ENCODE measurements around the gene C3orf18. TPM values are rescaled to one million over a fixed set of nuclear protein-coding genes. Genes with fewer than 3 reads are reported as not detected.

C3orf18 gene
- total and polyA plus RNA-seq, 11 donors, result 25.4 to 56.8 (median 35.8) TPM

GRCh38 chr3:50524746-50525145 lies 42.8 kb downstream of the C3orf18 start:
- no peak overlapping the region for H3K27ac ChIP-seq
- H3K9me3 ChIP-seq, result no peaks in the 10 kb centered on the region
- ATAC-seq (no peak), DNase-seq (no peak)
- no peaks in the 10 kb centered on the region for H3K36me3 ChIP-seq
- intact Hi-C loops (cut with DNase I), result no loop called here
- no peaks in the 10 kb centered on the region for H3K4me1 ChIP-seq
- no peak overlapping the region for H3K4me3 ChIP-seq
- peaks cover 0 to 6% (median 0%) of the 10 kb centered on the region in 9 donors for H3K27me3 ChIP-seq
- TF ChIP-seq CTCF (IDR thresholded peaks at IDR 0.05), result no peak
- no peak for TF ChIP-seq POLR2A (IDR thresholded peaks at IDR 0.05)
- WGBS, 4 donors, result 77 to 97% (median 84%) methylated on average over 4 to 5 of the region's 5 CpGs

- H3K4me3 ChIP-seq, result no peak overlapping the region
- TF ChIP-seq CTCF (IDR thresholded peaks at IDR 0.05) (no peak), POLR2A (IDR thresholded peaks at IDR 0.05) (no peak)
- intact Hi-C loops (cut with DNase I), result no loop called here
- no peaks in the 10 kb centered on the region for H3K9me3 ChIP-seq
- WGBS, 4 donors, result 73 to 75% (median 75%) methylated on average over 9 of the region's 9 CpGs
- DNase-seq, result no peak
- H3K27me3 ChIP-seq, result no peaks in the 10 kb centered on the region
- no peak for ATAC-seq
- no peak overlapping the region for H3K27ac ChIP-seq
- no peaks in the 10 kb centered on the region for H3K36me3 ChIP-seq
- peaks cover 0 to 4% (median 0%) of the 10 kb centered on the region in 12 donors for H3K4me1 ChIP-seq
Measured at GRCh38 chr3:50523279-50523811, 44.2 kb downstream of the C3orf18 start.

GRCh38 chr3:50521572-50521971 lies 46.0 kb downstream of the C3orf18 start:
- Histone ChIP-seq H3K4me1 (peaks cover 0 to 11% (median 5%) of the 10 kb centered on the region in 12 donors), H3K27me3 (no peaks in the 10 kb centered on the region), H3K9me3 (no peaks in the 10 kb centered on the region), H3K4me3 (no peak overlapping the region), H3K36me3 (no peaks in the 10 kb centered on the region), H3K27ac (no peak overlapping the region)
- 73 to 84% (median 81%) methylated on average over 5 of the region's 5 CpGs for WGBS, 4 donors
- TF ChIP-seq POLR2A (IDR thresholded peaks at IDR 0.05), result no peak
- no peak for TF ChIP-seq CTCF (IDR thresholded peaks at IDR 0.05)
- ATAC-seq (no peak), DNase-seq (no peak)
- intact Hi-C loops (cut with DNase I), result no loop called here

DNA sequence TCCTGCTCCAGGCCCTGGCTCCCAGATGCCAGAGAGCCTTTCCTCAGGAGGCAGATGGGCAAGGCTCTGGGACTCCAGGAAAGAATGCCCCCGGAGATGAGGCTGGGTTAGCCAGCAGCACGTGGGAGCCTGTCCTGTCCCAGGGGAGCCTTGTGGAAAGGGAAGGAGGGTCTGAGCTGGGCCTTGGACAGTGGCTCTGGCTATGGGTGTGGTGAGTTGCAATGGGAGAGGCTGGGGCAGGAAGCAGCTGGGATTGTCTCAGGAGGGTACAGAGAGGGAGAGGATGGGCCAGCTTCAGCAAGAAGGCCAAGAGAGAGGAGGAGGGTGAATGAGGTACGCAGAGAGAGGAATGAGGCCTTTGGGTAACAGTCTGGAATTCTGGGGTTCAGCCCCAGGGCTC lies 46.7 kb downstream of the C3orf18 start:
- ATAC-seq, result no peak
- H3K36me3 ChIP-seq, result no peaks in the 10 kb centered on the region
- intact Hi-C loops (cut with DNase I), result no loop called here
- TF ChIP-seq POLR2A (IDR thresholded peaks at IDR 0.05) (no peak), CTCF (IDR thresholded peaks at IDR 0.05) (no peak)
- no peaks in the 10 kb centered on the region for H3K27me3 ChIP-seq
- DNase-seq, result no peak
- no peak overlapping the region for H3K4me3 ChIP-seq
- 35 to 56% (median 43%) methylated on average over 3 of the region's 3 CpGs for WGBS, 4 donors
- H3K9me3 ChIP-seq, result no peaks in the 10 kb centered on the region
- H3K4me1 ChIP-seq, result peaks cover 0 to 19% (median 11%) of the 10 kb centered on the region in 12 donors
- no peak overlapping the region for H3K27ac ChIP-seq

Measured in heart left ventricle (tissue), 16 donors.